ENCODE measurements around the gene BICD1. TPM values are rescaled to one million over a fixed set of nuclear protein-coding genes. Genes with fewer than 3 reads are reported as not detected.

Gene BICD1
- total and polyA plus RNA-seq, 2 of the 13 experiments (the other 11 are each of a cell fraction or from before 2014, with no cell fraction given), result 4.5 to 5.2 TPM

DNA sequence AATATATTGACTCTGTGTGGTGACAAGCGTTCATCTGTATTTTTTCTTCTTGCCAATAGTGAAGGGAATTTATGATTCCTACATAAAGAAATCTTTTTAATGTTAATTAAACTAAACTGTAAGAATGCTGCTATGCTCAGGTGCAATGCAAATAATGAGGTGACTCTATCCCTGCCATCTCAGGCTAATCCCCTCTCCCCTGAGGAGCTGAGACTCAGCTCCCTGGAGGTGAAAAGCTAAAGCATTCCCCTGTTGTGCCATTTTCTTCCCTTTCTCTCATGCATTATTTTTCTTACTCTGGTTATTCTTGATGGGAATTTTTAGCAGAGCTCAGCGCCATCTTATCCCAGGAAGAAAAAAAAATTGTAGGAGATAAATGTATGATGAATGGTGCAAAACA, 178.8 kb downstream of the BICD1 start:
- in situ Hi-C loops (cut with HindIII; ENCODE audit: extremely low pct_ligation_motif_present, low pct_unique_long_range_greater_than_20kb), result no loop called here
- Histone ChIP-seq H2AFZ (ENCODE audit: low read length) (no peak overlapping the region), H4K20me1 (ENCODE audit: insufficient read depth, low read length) (no peaks in the 10 kb centered on the region), H3K4me2 (ENCODE audit: low read depth, low read length) (no peak overlapping the region), H3K4me3 (replicated peaks in 1 of 3; ENCODE audit: insufficient read depth in 1 of 3, low read depth in 2 of 3, low read length in 3 of 3) (no peak overlapping the region), H3K27ac (ENCODE audit: extremely low read length, insufficient read depth, low read length) (no peak overlapping the region), H3K9me3 (ENCODE audit: low read length) (no peaks in the 10 kb centered on the region), H3K4me1 (ENCODE audit: insufficient read depth, low read length) (no peaks in the 10 kb centered on the region), H3K79me2 (ENCODE audit: insufficient read depth, low read length) (no peaks in the 10 kb centered on the region), H3K9ac (ENCODE audit: insufficient read depth, low read depth, low read length) (no peak overlapping the region), H3K27me3 (ENCODE audit: control insufficient read depth in 1 of 2, insufficient read depth in 2 of 2, low read length in 2 of 2) (no peaks in the 10 kb centered on the region), H3K36me3 (replicated peaks in 1 of 2; ENCODE audit: control insufficient read depth in 1 of 2, insufficient read depth in 2 of 2, low read length in 2 of 2) (no peaks in the 10 kb centered on the region)
- POLR2A ChIA-PET, result no interaction called here
- no peak for ATAC-seq
- 49% methylated on average over 2 of the region's 2 CpGs for WGBS (ENCODE audit: low lambda C conversion rate)
- TF ChIP-seq KDM1A (CRISPR knock-in tag; IDR thresholded peaks at IDR 0.05) (no peak), JUN (CRISPR knock-in tag; IDR thresholded peaks at IDR 0.05) (no peak), ZNF343 (CRISPR knock-in tag; IDR thresholded peaks at IDR 0.05) (no peak), PITX1 (CRISPR knock-in tag; IDR thresholded peaks at IDR 0.05) (no peak), ZNF282 (IDR thresholded peaks at IDR 0.05; ENCODE audit: partially characterized antibody) (no peak), RCOR2 (CRISPR knock-in tag; IDR thresholded peaks at IDR 0.05) (no peak), ZNF792 (CRISPR knock-in tag; IDR thresholded peaks at IDR 0.05) (no peak), ATM (IDR thresholded peaks at IDR 0.05; ENCODE audit: borderline replicate concordance) (no peak), TSC22D2 (CRISPR knock-in tag; IDR thresholded peaks at IDR 0.05; ENCODE audit: borderline replicate concordance) (no peak), SSRP1 (CRISPR knock-in tag; IDR thresholded peaks at IDR 0.05) (no peak), ZNF333 (CRISPR knock-in tag; IDR thresholded peaks at IDR 0.05; ENCODE audit: borderline replicate concordance) (no peak), ZBTB3 (CRISPR knock-in tag; IDR thresholded peaks at IDR 0.05; ENCODE audit: borderline replicate concordance, low read depth) (no peak), ZNF557 (CRISPR knock-in tag; IDR thresholded peaks at IDR 0.05) (no peak), REL (CRISPR knock-in tag; conservative IDR thresholded peaks at IDR 0.05) (no peak), SIN3B (IDR thresholded peaks at IDR 0.05; ENCODE audit: low read length) (no peak)
- TF ChIP-seq, protein P1, sequence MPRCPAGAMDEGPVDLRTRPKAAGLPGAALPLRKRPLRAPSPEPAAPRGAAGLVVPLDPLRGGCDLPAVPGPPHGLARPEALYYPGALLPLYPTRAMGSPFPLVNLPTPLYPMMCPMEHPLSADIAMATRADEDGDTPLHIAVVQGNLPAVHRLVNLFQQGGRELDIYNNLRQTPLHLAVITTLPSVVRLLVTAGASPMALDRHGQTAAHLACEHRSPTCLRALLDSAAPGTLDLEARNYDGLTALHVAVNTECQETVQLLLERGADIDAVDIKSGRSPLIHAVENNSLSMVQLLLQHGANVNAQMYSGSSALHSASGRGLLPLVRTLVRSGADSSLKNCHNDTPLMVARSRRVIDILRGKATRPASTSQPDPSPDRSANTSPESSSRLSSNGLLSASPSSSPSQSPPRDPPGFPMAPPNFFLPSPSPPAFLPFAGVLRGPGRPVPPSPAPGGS (CRISPR knock-in tag; IDR thresholded peaks at IDR 0.05), result no peak
- TF ChIP-seq, protein P2, sequence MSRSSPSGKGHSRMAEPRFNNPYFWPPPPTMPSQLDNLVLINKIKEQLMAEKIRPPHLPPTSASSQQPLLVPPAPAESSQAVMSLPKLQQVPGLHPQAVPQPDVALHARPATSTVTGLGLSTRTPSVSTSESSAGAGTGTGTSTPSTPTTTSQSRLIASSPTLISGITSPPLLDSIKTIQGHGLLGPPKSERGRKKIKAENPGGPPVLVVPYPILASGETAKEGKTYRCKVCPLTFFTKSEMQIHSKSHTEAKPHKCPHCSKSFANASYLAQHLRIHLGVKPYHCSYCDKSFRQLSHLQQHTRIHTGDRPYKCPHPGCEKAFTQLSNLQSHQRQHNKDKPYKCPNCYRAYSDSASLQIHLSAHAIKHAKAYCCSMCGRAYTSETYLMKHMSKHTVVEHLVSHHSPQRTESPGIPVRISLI (CRISPR knock-in tag; IDR thresholded peaks at IDR 0.05; ENCODE audit: borderline replicate concordance), result no peak
- TF ChIP-seq, protein P3, sequence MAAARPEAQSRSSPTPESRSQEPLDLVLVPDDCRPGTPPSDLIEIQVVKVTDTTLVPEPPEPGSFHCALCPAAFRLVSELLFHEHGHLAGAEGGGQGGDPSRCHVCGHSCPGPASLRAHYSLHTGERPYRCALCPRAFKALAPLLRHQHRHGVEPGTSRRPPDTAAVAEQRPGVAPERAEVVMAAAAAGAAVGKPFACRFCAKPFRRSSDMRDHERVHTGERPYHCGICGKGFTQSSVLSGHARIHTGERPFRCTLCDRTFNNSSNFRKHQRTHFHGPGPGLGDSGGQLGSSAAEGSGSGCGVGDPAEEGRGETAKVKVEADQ (CRISPR knock-in tag; IDR thresholded peaks at IDR 0.05; ENCODE audit: borderline replicate concordance), result no peak
- TF ChIP-seq, protein P4, sequence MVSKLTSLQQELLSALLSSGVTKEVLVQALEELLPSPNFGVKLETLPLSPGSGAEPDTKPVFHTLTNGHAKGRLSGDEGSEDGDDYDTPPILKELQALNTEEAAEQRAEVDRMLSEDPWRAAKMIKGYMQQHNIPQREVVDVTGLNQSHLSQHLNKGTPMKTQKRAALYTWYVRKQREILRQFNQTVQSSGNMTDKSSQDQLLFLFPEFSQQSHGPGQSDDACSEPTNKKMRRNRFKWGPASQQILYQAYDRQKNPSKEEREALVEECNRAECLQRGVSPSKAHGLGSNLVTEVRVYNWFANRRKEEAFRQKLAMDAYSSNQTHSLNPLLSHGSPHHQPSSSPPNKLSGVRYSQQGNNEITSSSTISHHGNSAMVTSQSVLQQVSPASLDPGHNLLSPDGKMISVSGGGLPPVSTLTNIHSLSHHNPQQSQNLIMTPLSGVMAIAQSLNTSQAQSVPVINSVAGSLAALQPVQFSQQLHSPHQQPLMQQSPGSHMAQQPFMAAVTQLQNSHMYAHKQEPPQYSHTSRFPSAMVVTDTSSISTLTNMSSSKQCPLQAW (CRISPR knock-in tag; IDR thresholded peaks at IDR 0.05), result no peak
- TF ChIP-seq, protein P5, sequence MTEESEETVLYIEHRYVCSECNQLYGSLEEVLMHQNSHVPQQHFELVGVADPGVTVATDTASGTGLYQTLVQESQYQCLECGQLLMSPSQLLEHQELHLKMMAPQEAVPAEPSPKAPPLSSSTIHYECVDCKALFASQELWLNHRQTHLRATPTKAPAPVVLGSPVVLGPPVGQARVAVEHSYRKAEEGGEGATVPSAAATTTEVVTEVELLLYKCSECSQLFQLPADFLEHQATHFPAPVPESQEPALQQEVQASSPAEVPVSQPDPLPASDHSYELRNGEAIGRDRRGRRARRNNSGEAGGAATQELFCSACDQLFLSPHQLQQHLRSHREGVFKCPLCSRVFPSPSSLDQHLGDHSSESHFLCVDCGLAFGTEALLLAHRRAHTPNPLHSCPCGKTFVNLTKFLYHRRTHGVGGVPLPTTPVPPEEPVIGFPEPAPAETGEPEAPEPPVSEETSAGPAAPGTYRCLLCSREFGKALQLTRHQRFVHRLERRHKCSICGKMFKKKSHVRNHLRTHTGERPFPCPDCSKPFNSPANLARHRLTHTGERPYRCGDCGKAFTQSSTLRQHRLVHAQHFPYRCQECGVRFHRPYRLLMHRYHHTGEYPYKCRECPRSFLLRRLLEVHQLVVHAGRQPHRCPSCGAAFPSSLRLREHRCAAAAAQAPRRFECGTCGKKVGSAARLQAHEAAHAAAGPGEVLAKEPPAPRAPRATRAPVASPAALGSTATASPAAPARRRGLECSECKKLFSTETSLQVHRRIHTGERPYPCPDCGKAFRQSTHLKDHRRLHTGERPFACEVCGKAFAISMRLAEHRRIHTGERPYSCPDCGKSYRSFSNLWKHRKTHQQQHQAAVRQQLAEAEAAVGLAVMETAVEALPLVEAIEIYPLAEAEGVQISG (CRISPR knock-in tag; IDR thresholded peaks at IDR 0.05), result no peak
- CTCF ChIA-PET (ENCODE audit: low intra/inter-chr PET ratio, low total read pairs), result no interaction called here
- no TSS peak for BruUV-seq (replicated peaks)
- FAIRE-seq, result no peak
- intact Hi-C loops (cut with micrococcal nuclease; ENCODE audit: unreplicated experiment), result no loop called here
- no peak for DNase-seq (ENCODE audit: low spot score)

All from HepG2 (cell line).